ENCODE measurements around the gene FLOT1.

The FLOT1 gene

GRCh38 chr6:30689985-30690384 lies 52.5 kb downstream of the FLOT1 start:
- no peak for TF ChIP-seq CTCF (IDR thresholded peaks at IDR 0.05; ENCODE audit: borderline replicate concordance, control extremely low read depth, extremely low read depth, insufficient read depth, missing control alignments)
- in situ Hi-C loops (cut with MboI; ENCODE audit: low sequenced_read_pairs, unreplicated experiment) = no loop called here
- no peak for DNase-seq (ENCODE audit: low spot score)

- TF ChIP-seq CTCF (IDR thresholded peaks at IDR 0.05; ENCODE audit: borderline replicate concordance, control extremely low read depth, extremely low read depth, insufficient read depth, missing control alignments) = no peak
- in situ Hi-C loops (cut with MboI; ENCODE audit: low sequenced_read_pairs, unreplicated experiment) = no loop called here
- DNase-seq (ENCODE audit: low spot score) = no peak
Observed at GRCh38 chr6:30689022-30689865, 53.2 kb downstream of the FLOT1 start.

GRCh38 chr6:30688569-30688968 lies 53.9 kb downstream of the FLOT1 start:
- DNase-seq (ENCODE audit: low spot score) = no peak
- TF ChIP-seq CTCF (IDR thresholded peaks at IDR 0.05; ENCODE audit: borderline replicate concordance, control extremely low read depth, extremely low read depth, insufficient read depth, missing control alignments) = no peak
- in situ Hi-C loops (cut with MboI; ENCODE audit: low sequenced_read_pairs, unreplicated experiment) = no loop called here

GRCh38 chr6:30687659-30688431 lies 54.6 kb downstream of the FLOT1 start:
- in situ Hi-C loops (cut with MboI; ENCODE audit: low sequenced_read_pairs, unreplicated experiment) = no loop called here
- no peak for DNase-seq (ENCODE audit: low spot score)
- no peak for TF ChIP-seq CTCF (IDR thresholded peaks at IDR 0.05; ENCODE audit: borderline replicate concordance, control extremely low read depth, extremely low read depth, insufficient read depth, missing control alignments)

- in situ Hi-C loops (cut with MboI; ENCODE audit: low sequenced_read_pairs, unreplicated experiment) = no loop called here
- peak; percentile 90 for DNase-seq (ENCODE audit: low spot score)
- TF ChIP-seq CTCF (IDR thresholded peaks at IDR 0.05; ENCODE audit: borderline replicate concordance, control extremely low read depth, extremely low read depth, insufficient read depth, missing control alignments) = no peak
Observed at GRCh38 chr6:30686908-30687658, 55.4 kb downstream of the FLOT1 start.
